ENCODE results near the gene NT5C. TPM values are rescaled to one million over a fixed set of nuclear protein-coding genes. Genes with fewer than 3 reads are reported as not detected.

NT5C gene
- total and polyA plus RNA-seq, 7 donors, result 60.7 to 116 (median 102) TPM

- H3K4me1 ChIP-seq, result peaks cover 0 to 24% (median 14%) of the 10 kb centered on the region in 4 donors
- H3K36me3 ChIP-seq, result peaks cover 0 to 3% (median 0%) of the 10 kb centered on the region in 4 donors
- H3K4me3 ChIP-seq, result no peak overlapping the region
- no peak overlapping the region for H3K27ac ChIP-seq
- no peak for DNase-seq
- intact Hi-C loops (cut with DNase I), result no loop called here
- H3K27me3 ChIP-seq, result no peaks in the 10 kb centered on the region
- 56 to 75% methylated on average over 16 of the region's 16 CpGs for WGBS, 2 donors
- H3K9me3 ChIP-seq, result no peaks in the 10 kb centered on the region
- no peak for TF ChIP-seq CTCF (IDR thresholded peaks at IDR 0.05)
- TF ChIP-seq POLR2AphosphoS5 (IDR thresholded peaks at IDR 0.05), result no peak
- no peak for TF ChIP-seq POLR2A (IDR thresholded peaks at IDR 0.05)
- no peak for TF ChIP-seq EP300 (IDR thresholded peaks at IDR 0.05)
These were observed 36.6 kb downstream of the NT5C start for GRCh38 chr17:75094871-75095399.

GRCh38 chr17:75093548-75094158, 37.9 kb downstream of the NT5C start:
- 89 to 91% methylated on average over 18 of the region's 18 CpGs for WGBS, 2 donors
- peak overlapping the region in 2 of 4 donors; percentile 20 to 34 for H3K27ac ChIP-seq
- intact Hi-C loops (cut with DNase I), result no loop called here
- no peaks in the 10 kb centered on the region for H3K27me3 ChIP-seq
- DNase-seq, result no peak
- no peaks in the 10 kb centered on the region for H3K36me3 ChIP-seq
- TF ChIP-seq CTCF (IDR thresholded peaks at IDR 0.05) (no peak), EP300 (IDR thresholded peaks at IDR 0.05) (no peak), POLR2AphosphoS5 (IDR thresholded peaks at IDR 0.05) (no peak), POLR2A (IDR thresholded peaks at IDR 0.05) (no peak)
- H3K4me3 ChIP-seq, result no peak overlapping the region
- H3K9me3 ChIP-seq, result no peaks in the 10 kb centered on the region
- H3K4me1 ChIP-seq, result peaks cover 0 to 32% (median 18%) of the 10 kb centered on the region in 4 donors

GRCh38 chr17:75091855-75092327, 39.7 kb downstream of the NT5C start:
- Histone ChIP-seq H3K27ac (peak overlapping the region in 2 of 4 donors; percentile 41 to 50), H3K27me3 (no peaks in the 10 kb centered on the region), H3K36me3 (no peaks in the 10 kb centered on the region), H3K4me3 (no peak overlapping the region), H3K9me3 (no peaks in the 10 kb centered on the region), H3K4me1 (peaks cover 0 to 44% (median 30%) of the 10 kb centered on the region in 4 donors)
- WGBS, 2 donors, result 21 to 72% methylated on average over 10 of the region's 10 CpGs
- DNase-seq, result no peak
- TF ChIP-seq CTCF (IDR thresholded peaks at IDR 0.05), result no peak
- TF ChIP-seq POLR2AphosphoS5 (IDR thresholded peaks at IDR 0.05), result no peak
- peak in 1 of 2 donors; percentile 18 for TF ChIP-seq POLR2A (IDR thresholded peaks at IDR 0.05)
- no peak for TF ChIP-seq EP300 (IDR thresholded peaks at IDR 0.05)
- intact Hi-C loops (cut with DNase I), result no loop called here

- intact Hi-C loops (cut with DNase I), result no loop called here
- no peaks in the 10 kb centered on the region for H3K36me3 ChIP-seq
- H3K27me3 ChIP-seq, result no peaks in the 10 kb centered on the region
- no peak overlapping the region for H3K4me3 ChIP-seq
- 21 to 60% methylated on average over 19 of the region's 19 CpGs for WGBS, 2 donors
- H3K4me1 ChIP-seq, result peaks cover 0 to 39% (median 29%) of the 10 kb centered on the region in 4 donors
- no peak for DNase-seq
- peak overlapping the region; percentile 20 to 50 (median 37) for H3K27ac ChIP-seq
- TF ChIP-seq POLR2A (IDR thresholded peaks at IDR 0.05) (no peak), EP300 (IDR thresholded peaks at IDR 0.05) (no peak), CTCF (IDR thresholded peaks at IDR 0.05) (no peak)
- H3K9me3 ChIP-seq, result no peaks in the 10 kb centered on the region
These were observed 40.4 kb downstream of the NT5C start for GRCh38 chr17:75090871-75091854.
